ENCODE data around the gene KAZN.

KAZN gene

DNA sequence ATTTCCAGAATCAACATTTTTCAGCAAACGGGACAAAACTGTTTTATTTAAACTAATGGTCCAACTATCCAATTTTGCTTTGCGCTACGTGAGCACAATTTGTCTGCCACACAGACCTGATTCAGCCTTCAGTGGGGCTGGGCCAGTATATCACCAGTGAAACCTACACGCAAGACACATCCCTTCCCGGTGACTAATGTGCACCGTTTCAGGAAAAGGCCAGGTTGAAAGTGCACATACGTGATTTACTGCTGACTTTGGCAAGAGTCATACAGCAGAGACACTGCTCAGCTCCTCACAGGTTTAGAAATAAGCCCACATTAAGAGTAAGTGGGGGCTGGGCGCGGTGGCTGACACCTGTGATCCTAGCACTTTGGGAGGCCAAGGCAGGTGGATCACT lies 550.0 kb downstream of the KAZN start:
- Histone ChIP-seq H3K4me3 (ENCODE audit: low read length, poor library complexity, severe bottlenecking) (no peak overlapping the region), H3K4me1 (ENCODE audit: insufficient read depth, low read length, poor library complexity, severe bottlenecking) (no peaks in the 10 kb centered on the region), H2AFZ (ENCODE audit: low read length) (no peak overlapping the region), H3K36me3 (ENCODE audit: insufficient read depth, low read length) (no peaks in the 10 kb centered on the region), H3K9me3 (ENCODE audit: insufficient read depth, low read depth, low read length) (no peaks in the 10 kb centered on the region), H4K20me1 (ENCODE audit: insufficient read depth, low read length, poor library complexity, severe bottlenecking) (no peaks in the 10 kb centered on the region), H3K9ac (ENCODE audit: low read depth, low read length, poor library complexity, severe bottlenecking) (no peak overlapping the region), H3F3A (ENCODE audit: low read depth) (no peaks in the 10 kb centered on the region), H3K79me2 (ENCODE audit: insufficient read depth, low read length) (no peaks in the 10 kb centered on the region), H3K9me2 (replicated peaks; ENCODE audit: low read depth, low read length) (no peaks in the 10 kb centered on the region), H3K27me3 (ENCODE audit: insufficient read depth, low read length, poor library complexity, severe bottlenecking) (peaks cover 11% of the 10 kb centered on the region), H3K4me2 (ENCODE audit: low read depth, low read length, poor library complexity, severe bottlenecking) (no peak overlapping the region)
- no peak for TF ChIP-seq CTCF (conservative IDR thresholded peaks at IDR 0.05; ENCODE audit: low read length)

DNA sequence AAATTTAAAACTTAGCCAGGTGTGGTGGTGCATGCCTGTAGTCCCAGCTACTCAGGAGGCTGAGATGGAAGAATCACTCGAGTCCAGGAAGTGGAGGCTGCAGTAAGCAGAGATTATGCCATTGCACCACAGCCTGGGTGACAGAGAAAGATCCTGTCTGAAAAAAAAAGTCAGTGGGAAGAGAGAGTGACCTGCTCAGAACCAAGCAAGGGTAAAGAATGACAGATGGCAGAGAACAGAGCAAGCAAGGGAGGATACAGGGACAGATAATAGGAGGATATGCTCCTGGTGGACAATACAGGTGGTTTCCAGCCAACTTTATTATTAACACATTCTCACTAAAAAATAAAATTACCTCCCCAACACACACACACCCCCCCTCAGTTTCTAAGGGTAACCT lies 550.5 kb downstream of the KAZN start:
- H4K20me1 ChIP-seq (ENCODE audit: insufficient read depth, low read length, poor library complexity, severe bottlenecking): no peaks in the 10 kb centered on the region
- H3K4me2 ChIP-seq (ENCODE audit: low read depth, low read length, poor library complexity, severe bottlenecking): no peak overlapping the region
- no peak overlapping the region for H3K4me3 ChIP-seq (ENCODE audit: low read length, poor library complexity, severe bottlenecking)
- H3F3A ChIP-seq (ENCODE audit: low read depth): no peaks in the 10 kb centered on the region
- peaks cover 12% of the 10 kb centered on the region for H3K27me3 ChIP-seq (ENCODE audit: insufficient read depth, low read length, poor library complexity, severe bottlenecking)
- no peaks in the 10 kb centered on the region for H3K9me3 ChIP-seq (ENCODE audit: insufficient read depth, low read depth, low read length)
- no peak overlapping the region for H2AFZ ChIP-seq (ENCODE audit: low read length)
- no peak for TF ChIP-seq EZH2phosphoT487 (IDR thresholded peaks at IDR 0.05; ENCODE audit: borderline replicate concordance)
- TF ChIP-seq CTCF (conservative IDR thresholded peaks at IDR 0.05; ENCODE audit: low read length): no peak
- no peaks in the 10 kb centered on the region for H3K36me3 ChIP-seq (ENCODE audit: insufficient read depth, low read length)
- no peaks in the 10 kb centered on the region for H3K9me2 ChIP-seq (replicated peaks; ENCODE audit: low read depth, low read length)
- H3K4me1 ChIP-seq (ENCODE audit: insufficient read depth, low read length, poor library complexity, severe bottlenecking): no peaks in the 10 kb centered on the region
- no peaks in the 10 kb centered on the region for H3K79me2 ChIP-seq (ENCODE audit: insufficient read depth, low read length)
- H3K9ac ChIP-seq (ENCODE audit: low read depth, low read length, poor library complexity, severe bottlenecking): no peak overlapping the region

GRCh38 chr1:15150376-15150775 lies 551.9 kb downstream of the KAZN start:
- H3F3A ChIP-seq (ENCODE audit: low read depth): no peaks in the 10 kb centered on the region

More at GRCh38 chr1:15150376-15150775, 551.9 kb downstream of the KAZN start:
- peaks cover 12% of the 10 kb centered on the region for H3K27me3 ChIP-seq (ENCODE audit: insufficient read depth, low read length, poor library complexity, severe bottlenecking)
- no peaks in the 10 kb centered on the region for H3K79me2 ChIP-seq (ENCODE audit: insufficient read depth, low read length)
- no peak overlapping the region for H3K4me3 ChIP-seq (ENCODE audit: low read length, poor library complexity, severe bottlenecking)
- no peak overlapping the region for H3K4me2 ChIP-seq (ENCODE audit: low read depth, low read length, poor library complexity, severe bottlenecking)
- H4K20me1 ChIP-seq (ENCODE audit: insufficient read depth, low read length, poor library complexity, severe bottlenecking): no peaks in the 10 kb centered on the region
- H3K9ac ChIP-seq (ENCODE audit: low read depth, low read length, poor library complexity, severe bottlenecking): no peak overlapping the region
- H2AFZ ChIP-seq (ENCODE audit: low read length): no peak overlapping the region
- H3K4me1 ChIP-seq (ENCODE audit: insufficient read depth, low read length, poor library complexity, severe bottlenecking): no peaks in the 10 kb centered on the region
- TF ChIP-seq EZH2phosphoT487 (IDR thresholded peaks at IDR 0.05; ENCODE audit: borderline replicate concordance) (no peak), CTCF (conservative IDR thresholded peaks at IDR 0.05; ENCODE audit: low read length) (no peak)
- H3K9me3 ChIP-seq (ENCODE audit: insufficient read depth, low read depth, low read length): no peaks in the 10 kb centered on the region
- no peaks in the 10 kb centered on the region for H3K36me3 ChIP-seq (ENCODE audit: insufficient read depth, low read length)
- no peaks in the 10 kb centered on the region for H3K9me2 ChIP-seq (replicated peaks; ENCODE audit: low read depth, low read length)
